K562 (cell line): Measurements from ENCODE around the gene SLC44A5. TPM values are rescaled to one million over a fixed set of nuclear protein-coding genes. Genes with fewer than 3 reads are reported as not detected.

Experiments
- ATAC-seq: fragments of 200-7000 bp; cut with Tn5 transposase; 3 replicates; pipeline ENCODE4 v1.9.1; 2020; ENCODE audit warnings: moderate library complexity
- BruUV-seq: library from RNA; stranded (reverse); fragments of 400-500 nt; replicated peaks from 2 replicates; lab custom pipeline; 2021; lab: Mats Ljungman, UMichigan
- CTCF ChIA-PET: fragments of 300-600 bp; formaldehyde crosslinking; extraction: SDS; loops from one replicate; lab custom pipeline; 2021; ENCODE audit warnings: low intra/inter-chr PET ratio; lab: Yijun Ruan, JAX
- POLR2A ChIA-PET: fragments of 300-600, 350-650 bp; sonication (Branson Sonifier 250); formaldehyde crosslinking; extraction: SDS; loops from one replicate; lab custom pipeline; 2021; ENCODE audit warnings: antibody characterized with exemption, inconsistent platforms; lab: Yijun Ruan, JAX
- DNase-seq, 4 experiments: peaks; one replicate each; pipeline versions ENCODE4 v3.0.0 to v3.0.0-alpha.2; 2011 to 2018; ENCODE audit warnings: low spot score in 3 of 4, mixed read lengths in 3 of 4; ENCODE audit errors: extremely low read depth in 1 of 4
- FAIRE-seq: peaks from 2 replicates; lab custom pipeline; 2011; peaks lifted over from hg19 to GRCh38; lab: Jason Lieb, UNC
- H2AFZ ChIP-seq: 2 replicates; pipeline ENCODE4 v1.6.0; 2011; ENCODE audit warnings: low read depth, low read length, control low read depth, inconsistent platforms
- H3K27ac ChIP-seq: fragments of 200-600 bp; 3 replicates; pipeline ENCODE4 v1.8.0; 2011; ENCODE audit warnings: low read depth, mild to moderate bottlenecking, control low read depth, inconsistent platforms, low read length, moderate library complexity, mixed read lengths; ENCODE audit errors: extremely low read depth
- H3K27me3 ChIP-seq, 2 experiments: fragments of 300-600 bp in 1 of 2; 2 replicates in 1 of 2; 3 replicates in 1 of 2; pipeline versions ENCODE4 v1.6.0 to v1.8.0; 2011; ENCODE audit warnings: inconsistent platforms in 2 of 2, low read length in 2 of 2, mild to moderate bottlenecking in 1 of 2, mixed read lengths in 1 of 2, moderate library complexity in 1 of 2; ENCODE audit not compliant: control insufficient read depth in 2 of 2, insufficient read depth in 2 of 2
- H3K36me3 ChIP-seq: fragments of 300-600 bp; 3 replicates; pipeline ENCODE4 v1.8.0; 2011; ENCODE audit warnings: mild to moderate bottlenecking, low read length, inconsistent platforms; ENCODE audit not compliant: control insufficient read depth, insufficient read depth
- H3K4me1 ChIP-seq, 2 experiments: fragments of 200-600 bp in 1 of 2; replicated peaks in 1 of 2; 2 replicates in 1 of 2; 3 replicates in 1 of 2; pipeline versions ENCODE4 v1.5.1 to v1.8.0; 2011; ENCODE audit warnings: inconsistent platforms in 2 of 2, low read length in 2 of 2, mild to moderate bottlenecking in 1 of 2, mixed read lengths in 1 of 2, moderate library complexity in 1 of 2; ENCODE audit not compliant: control insufficient read depth in 2 of 2, insufficient read depth in 2 of 2
- H3K4me2 ChIP-seq: 2 replicates; pipeline ENCODE4 v1.6.1; 2011; ENCODE audit warnings: low read length, control low read depth, inconsistent platforms, mixed read lengths; ENCODE audit not compliant: insufficient read depth
- H3K4me3 ChIP-seq: fragments of 200-600 bp; sonication (generic), shearing (Covaris generic); 2 replicates; pipeline ENCODE4 v1.5.1; 2016; ENCODE audit warnings: control low read depth, inconsistent platforms
- H3K79me2 ChIP-seq: fragments of 200-600 bp; 3 replicates; pipeline ENCODE4 v1.8.0; 2011; ENCODE audit warnings: low read length, inconsistent platforms; ENCODE audit not compliant: control insufficient read depth, insufficient read depth
- H3K9ac ChIP-seq, 2 experiments: 2 replicates each; pipeline versions ENCODE4 v1.6.0 to v1.6.1; 2011; ENCODE audit warnings: low read depth in 2 of 2, low read length in 2 of 2, control low read depth in 1 of 2, inconsistent platforms in 1 of 2, mild to moderate bottlenecking in 1 of 2, mixed read lengths in 1 of 2; ENCODE audit not compliant: insufficient read depth in 1 of 2
- H3K9me1 ChIP-seq: one replicate; pipeline ENCODE4 v1.6.0; 2011; ENCODE audit warnings: inconsistent platforms, mild to moderate bottlenecking, low read length, moderate library complexity; ENCODE audit not compliant: control insufficient read depth, insufficient read depth
- H3K9me3 ChIP-seq: replicated peaks from 2 replicates; pipeline ENCODE4 v1.5.1; 2011; ENCODE audit warnings: low read depth, low read length, inconsistent platforms; ENCODE audit not compliant: control insufficient read depth, insufficient read depth
- H4K20me1 ChIP-seq: replicated peaks from 2 replicates; pipeline ENCODE4 v1.6.1; 2011; ENCODE audit warnings: low read length, inconsistent platforms, mixed read lengths; ENCODE audit not compliant: control insufficient read depth, insufficient read depth
- CTCF ChIP-seq, 3 experiments: IDR thresholded peaks in 2 of 3; conservative IDR thresholded peaks in 1 of 3; 2 replicates each; pipeline ENCODE4 v1.5.1; 2011 to 2012; ENCODE audit warnings: low read length in 3 of 3, mild to moderate bottlenecking in 3 of 3, control low read depth in 2 of 3, improper control_type of control experiment in 1 of 3, inconsistent platforms in 1 of 3, low read depth in 1 of 3, mixed read lengths in 1 of 3, moderate library complexity in 1 of 3; ENCODE audit not compliant: insufficient read depth in 2 of 3
- DEAF1 ChIP-seq: fragments of 450-650 bp; formaldehyde crosslinking; IDR thresholded peaks from 2 replicates; pipeline ENCODE4 v1.4.0; 2020; ENCODE audit warnings: mild to moderate bottlenecking, moderate library complexity
- HDAC2 ChIP-seq: fragments of 450-650 bp; IDR thresholded peaks from 2 replicates; pipeline ENCODE4 v1.6.1; 2016; ENCODE audit warnings: mild to moderate bottlenecking
- RAD21 ChIP-seq, 2 experiments: fragments of 250-450 bp in 1 of 2; fragments of 450-650 bp in 1 of 2; sonication (Bioruptor Pico) in 1 of 2; formaldehyde crosslinking in 1 of 2; IDR thresholded peaks in 1 of 2; conservative IDR thresholded peaks in 1 of 2; 2 replicates each; pipeline versions ENCODE4 v1.4.0 to v1.8.0; 2020 to 2022; ENCODE audit warnings: mild to moderate bottlenecking in 2 of 2, moderate library complexity in 1 of 2
- REST ChIP-seq, 2 experiments: fragments of 450-650 bp; formaldehyde crosslinking in 1 of 2; IDR thresholded peaks; 2 replicates each; pipeline versions ENCODE4 v1.4.0 to v1.6.1; 2014 to 2020; ENCODE audit warnings: mild to moderate bottlenecking in 2 of 2, borderline replicate concordance in 1 of 2, low read depth in 1 of 2
- STAG1 ChIP-seq: sonication (generic); formaldehyde crosslinking; IDR thresholded peaks from 2 replicates; pipeline ENCODE4 v1.5.0; 2020; ENCODE audit warnings: missing genetic modification reagents, borderline replicate concordance
- ZBTB8A ChIP-seq: fragments of 450-650 bp; IDR thresholded peaks from 2 replicates; pipeline ENCODE4 v1.6.1; 2018; ENCODE audit warnings: mild to moderate bottlenecking, moderate library complexity; ENCODE audit not compliant: partially characterized antibody
- ZNF324 ChIP-seq: fragments of 250-450 bp; sonication (Bioruptor Pico); IDR thresholded peaks from 2 replicates; pipeline ENCODE4 v1.4.0; 2020; ENCODE audit warnings: mild to moderate bottlenecking
- WGBS: fragments of 100-300 bp; shearing (Covaris generic); methylation state at CpG from one replicate; pipeline ENCODE4 v1.1.6; 2016; ENCODE audit warnings: low coverage, mixed read lengths; ENCODE audit not compliant: insufficient coverage; ENCODE audit errors: missing lambda C conversion rate; 5-methylcytosine and 5-hydroxymethylcytosine counted together
- in situ Hi-C: fragments of 300-500 bp; cut with MboI; formaldehyde crosslinking; loops from 4 replicates; pipeline ENCODE4 v1.15.0; 2018; ENCODE audit warnings: inconsistent platforms, mixed read lengths
- intact Hi-C: fragments of 100-400 bp; cut with micrococcal nuclease; formaldehyde crosslinking; loops from 2 replicates; pipeline ENCODE4 v1.14.2; 2022
- polyA plus RNA-seq, 8 experiments: library from polyadenylated mRNA; depleted of rRNA in 4 of 8; stranded (reverse) in 5 of 8; unstranded in 3 of 8; fragments of >200 nt; fragmentation: Nextera tagmentation in 2 of 8; fragmentation: Illumina TruSeq in 1 of 8; extraction: Ambion mirVana in 2 of 8; extraction: Trizol in 1 of 8; gene quantifications; 2 replicates each; pipeline versions ENCODE4 v1.2.1 to v1.2.3, GENCODE V29; 2011 to 2014; ENCODE audit warnings: inconsistent platforms in 1 of 8, missing spikeins in 1 of 8
- total RNA-seq, 7 experiments: library from RNA; depleted of rRNA in 6 of 7; stranded (reverse); fragments of >200 nt in 6 of 7; fragmentation: Illumina TruSeq in 2 of 7; extraction: Trizol in 2 of 7; gene quantifications; 2 replicates each; pipeline versions ENCODE4 v1.2.1 to v1.2.3, GENCODE V29; 2011 to 2021; ENCODE audit warnings: low replicate concordance in 1 of 7

Gene SLC44A5
- total and polyA plus RNA-seq, 9 of the 15 experiments (the other 6 are each of a cell fraction or from before 2014, with no cell fraction given), result 1.2 to 10.1 (median 3.2) TPM

DNA sequence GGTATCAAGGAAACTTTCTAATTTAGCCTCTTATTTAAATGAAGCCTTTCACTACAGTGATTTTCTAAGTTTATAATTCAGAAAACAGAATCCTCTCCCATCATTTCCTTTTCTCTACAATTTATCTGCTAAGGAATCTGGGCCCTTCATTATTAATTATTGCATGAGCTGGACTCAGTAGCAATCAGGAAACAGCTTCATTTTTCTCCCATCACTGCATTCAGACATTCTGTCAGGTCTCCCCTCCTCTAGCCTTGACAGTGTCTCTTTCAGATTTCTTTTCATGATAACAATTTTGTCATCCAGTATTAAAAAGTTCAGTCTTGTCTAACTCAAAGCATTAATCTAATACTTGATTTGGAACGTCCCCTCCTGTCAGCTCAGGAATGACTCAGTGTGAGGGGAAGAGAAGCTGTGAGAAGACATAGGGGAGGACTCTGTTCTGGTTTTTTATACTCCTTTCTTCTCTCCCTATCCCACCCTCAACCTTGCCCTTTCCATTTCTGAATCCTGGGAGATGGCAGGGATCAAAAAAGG is 28.1 kb downstream of the SLC44A5 start:
- intact Hi-C loops, result loop anchor here (2.0 kb wide), 1 partner anchor 316 kb away; no protein-coding TSS in a partner anchor
- CTCF ChIA-PET, result interaction anchor here (1.3 kb wide), 1 partner anchor 317 kb away, joined by 4 read pairs; no protein-coding TSS in a partner anchor
- DNase-seq, result no peak
- in situ Hi-C loops, result no loop called here
- Histone ChIP-seq H2AFZ (no peak overlapping the region), H3K27me3 (no peaks in the 10 kb centered on the region), H3K4me3 (no peak overlapping the region), H3K36me3 (no peaks in the 10 kb centered on the region), H3K9ac (no peak overlapping the region), H3K4me2 (no peak overlapping the region), H3K9me1 (no peaks in the 10 kb centered on the region)
- 0% methylated on average over 1 of the region's 1 CpG for WGBS
- peak; percentile 76 for ATAC-seq
- BruUV-seq, result no TSS peak
- TF ChIP-seq HDAC2, result no peak
- TF ChIP-seq CTCF (IDR thresholded peaks at IDR 0.05 in 2 of 3, conservative IDR thresholded peaks at IDR 0.05 in 1 of 3; ENCODE audit: insufficient read depth in 2 of 3, low read depth in 1 of 3, low read length in 3 of 3), result peak; percentile 22 to 56 (median 32); a peak in 3 of 6 replicates
- no peak for TF ChIP-seq ZBTB8A
- peak; percentile 48; the same call in 1 of the 2 replicates for TF ChIP-seq REST (IDR thresholded peaks at IDR 0.05; ENCODE audit: borderline replicate concordance)
- no peak for TF ChIP-seq REST (CRISPR knock-in tag; IDR thresholded peaks at IDR 0.05; ENCODE audit: low read depth)
- no peak for TF ChIP-seq ZNF324 (CRISPR knock-in tag)
- peak; percentile 58 to 76 for TF ChIP-seq RAD21 (CRISPR knock-in tag; conservative IDR thresholded peaks at IDR 0.05 in 1 of 2, IDR thresholded peaks at IDR 0.05 in 1 of 2)
- peak; percentile 60 for TF ChIP-seq DEAF1 (CRISPR knock-in tag)
- no peak for TF ChIP-seq STAG1
- TF ChIP-seq, all 486 proteins: peak for 4
- no peaks in the 10 kb centered on the region for H3K9me3 ChIP-seq
- H4K20me1 ChIP-seq, result no peaks in the 10 kb centered on the region
- H3K79me2 ChIP-seq, result no peaks in the 10 kb centered on the region
- peak; percentile 44 for FAIRE-seq
- no peak overlapping the region for H3K27ac ChIP-seq
- H3K4me1 ChIP-seq, result no peaks in the 10 kb centered on the region
- POLR2A ChIA-PET, result interaction anchor here (1.2 kb wide), 1 partner anchor 15 kb away, joined by 4 read pairs; no protein-coding TSS in a partner anchor
